HG03135 (cell line): ENCODE results near the gene DMRTC2.

ENCODE experiments used
- ATAC-seq: cut with Tn5 transposase; IDR thresholded peaks from one replicate; pipeline ENCODE4 v1.9.1; 2021; ENCODE audit warnings: mild to moderate bottlenecking, moderate library complexity; ENCODE audit not compliant: unreplicated experiment

The DMRTC2 gene

GRCh38 chr19:41887711-41888382, 43.0 kb downstream of the DMRTC2 start:
- no peak for ATAC-seq

- no peak for ATAC-seq
Measured at GRCh38 chr19:41888926-41889325, 44.1 kb downstream of the DMRTC2 start.

DNA sequence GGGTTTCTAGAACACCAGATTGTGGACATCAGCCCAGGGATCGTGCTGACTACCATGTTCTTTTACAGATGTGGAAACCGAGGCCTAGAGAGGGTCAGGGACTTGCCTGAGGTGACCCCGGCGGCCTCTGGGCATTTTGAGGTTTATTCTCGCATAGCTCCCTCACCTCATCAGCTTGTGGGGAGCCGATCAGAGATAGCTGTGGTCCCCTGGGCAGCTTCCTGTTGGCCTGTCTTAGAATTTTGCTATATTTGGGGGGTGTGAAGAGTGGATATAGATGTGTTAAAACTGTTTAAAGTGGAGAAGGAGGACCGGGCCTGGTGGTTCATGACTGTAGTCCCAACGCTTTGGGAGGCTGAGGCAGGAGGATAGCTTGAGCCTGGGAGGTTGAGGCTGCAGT, 45.1 kb downstream of the DMRTC2 start:
- no peak for ATAC-seq

DNA sequence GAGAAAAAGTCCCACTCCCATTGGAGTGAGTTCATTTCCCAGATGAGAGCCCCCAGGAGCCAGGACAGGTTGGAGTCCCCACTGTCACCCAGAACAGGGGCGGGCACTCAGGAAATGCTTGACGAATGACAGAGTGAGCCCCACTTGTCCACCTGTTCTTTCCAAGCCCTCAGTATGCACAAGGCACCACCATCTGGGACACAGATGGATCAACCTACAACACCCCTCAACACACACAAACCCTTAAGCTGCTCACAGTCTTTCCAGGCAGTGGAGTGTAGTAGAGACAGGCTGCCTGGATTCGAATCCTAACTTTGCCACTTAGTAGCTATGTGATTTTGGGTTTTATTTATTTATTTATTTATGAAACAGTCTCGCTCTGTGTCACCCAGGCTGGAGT, 46.1 kb downstream of the DMRTC2 start:
- ATAC-seq = no peak

GRCh38 chr19:41892173-41892902, 47.5 kb downstream of the DMRTC2 start:
- no peak for ATAC-seq

DNA sequence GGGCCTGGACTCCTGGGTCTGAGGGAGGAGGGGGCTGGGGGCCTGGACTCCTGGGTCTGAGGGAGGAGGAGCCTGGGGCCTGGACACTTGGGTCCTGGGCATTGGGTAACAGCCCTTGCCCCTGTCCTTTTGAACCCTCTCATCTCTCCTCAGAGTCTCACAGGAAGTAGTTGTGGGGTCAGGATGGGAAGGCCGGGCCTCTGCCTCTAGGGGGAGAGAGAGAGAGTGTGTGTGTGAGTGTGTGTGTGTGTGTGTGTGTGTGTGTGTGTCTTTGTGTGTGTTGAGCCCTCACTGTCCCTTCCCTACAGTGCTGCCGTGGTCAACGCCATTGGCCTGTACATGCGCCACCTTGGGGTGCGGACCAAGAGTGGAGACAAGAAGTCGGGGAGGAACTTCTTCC, 49.1 kb downstream of the DMRTC2 start:
- no peak for ATAC-seq

DNA sequence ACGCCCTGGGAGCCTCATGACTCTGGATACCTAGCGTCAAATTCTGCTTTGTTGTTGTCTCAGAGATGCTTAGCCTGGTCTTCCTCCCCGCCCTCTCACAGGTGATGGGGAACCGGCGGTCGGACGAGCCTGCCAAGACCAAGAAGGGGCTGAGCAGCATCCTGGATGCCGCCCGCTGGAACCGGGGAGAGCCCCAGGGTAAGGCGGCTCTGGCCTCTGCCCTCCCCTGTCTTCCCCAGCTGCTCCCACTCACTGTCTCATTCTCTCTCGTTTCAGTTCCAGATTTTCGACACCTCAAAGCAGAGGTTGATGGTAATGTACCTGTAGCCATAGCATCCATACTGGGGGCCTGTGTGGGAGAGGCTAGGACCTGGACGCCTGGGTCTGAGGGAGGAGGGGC, 49.5 kb downstream of the DMRTC2 start:
- ATAC-seq = no peak

DNA sequence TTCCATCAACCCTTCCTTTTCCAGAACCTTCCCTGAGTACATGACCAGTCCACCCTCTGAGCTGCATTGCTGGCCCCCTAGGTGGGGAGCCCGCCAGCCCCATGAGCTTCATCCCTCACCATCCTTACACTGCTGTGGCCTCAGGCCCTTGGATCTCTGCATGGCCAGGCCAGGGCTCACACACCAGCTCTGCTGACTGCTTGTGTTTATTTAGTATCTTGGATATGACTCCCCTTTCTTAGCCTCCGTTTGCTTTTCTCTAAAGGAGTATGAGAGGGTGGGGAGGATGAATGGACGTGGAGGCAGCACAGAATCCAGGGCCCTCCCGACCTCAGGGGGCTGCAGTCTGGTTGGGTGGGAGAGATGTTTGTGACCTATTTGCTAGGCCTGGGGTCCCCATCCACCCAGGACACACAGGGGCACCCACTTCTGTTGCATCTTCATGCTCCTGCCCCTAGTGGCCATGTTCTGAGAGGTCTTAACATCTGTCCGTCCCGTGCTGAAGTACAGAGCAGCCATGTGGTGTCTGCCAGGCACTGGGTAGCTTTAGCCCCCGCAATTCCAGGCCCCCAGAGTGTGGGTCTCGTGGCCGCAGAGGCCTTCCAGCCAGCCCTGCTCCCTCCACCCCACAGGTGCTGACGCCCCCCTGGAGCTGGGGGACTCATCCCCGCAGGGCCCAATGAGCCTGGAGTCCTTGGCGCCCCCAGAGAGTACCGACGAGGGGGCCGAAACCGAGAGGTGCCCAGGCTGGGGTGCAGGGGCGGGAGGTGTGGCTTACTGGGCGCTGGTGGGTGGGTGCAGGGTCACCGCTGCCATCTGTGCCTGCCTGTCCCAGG, 51.1 kb downstream of the DMRTC2 start:
- ATAC-seq = no peak

GRCh38 chr19:41896581-41896942, 51.7 kb downstream of the DMRTC2 start:
- ATAC-seq = no peak

DNA sequence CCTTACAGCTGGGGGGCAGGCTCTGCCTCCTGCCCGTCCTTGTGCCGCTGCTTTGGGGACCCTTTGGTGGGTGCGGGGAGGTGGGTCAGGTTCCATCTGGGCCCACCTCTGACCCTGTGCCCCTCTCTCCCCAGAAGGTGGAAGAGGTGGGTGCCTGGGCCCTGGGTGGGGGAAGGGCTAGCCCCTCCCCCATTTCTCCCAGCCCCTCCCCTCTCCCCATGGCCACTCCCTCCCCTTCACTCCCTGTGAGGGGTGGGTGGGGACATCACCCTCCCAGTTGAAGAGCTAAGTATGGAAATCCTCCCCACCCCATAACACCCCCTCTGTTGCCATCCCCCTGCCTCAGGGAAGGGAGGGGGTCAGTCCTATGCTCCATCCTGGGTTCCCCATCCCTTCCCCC, 52.3 kb downstream of the DMRTC2 start:
- ATAC-seq = no peak

DNA sequence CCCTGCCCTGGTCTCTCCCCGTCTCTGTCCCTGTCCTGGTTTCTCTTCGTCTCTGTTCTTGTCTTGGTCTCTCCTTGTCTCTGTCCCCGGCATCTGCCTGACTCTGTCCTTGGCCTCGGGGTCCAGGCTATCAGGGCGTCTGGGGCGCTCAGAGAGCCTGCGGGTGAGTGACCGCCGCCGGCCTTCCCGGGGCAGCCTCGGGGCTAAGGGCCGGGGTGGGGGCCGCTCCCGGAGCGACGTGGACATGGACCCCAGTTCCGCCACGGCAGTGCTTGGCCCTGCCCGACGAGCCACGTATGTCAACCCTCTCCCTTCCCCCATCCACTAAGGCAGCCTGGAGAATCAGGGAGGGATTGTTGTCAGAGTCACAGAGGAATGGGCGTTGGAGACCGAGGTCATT, 53.0 kb downstream of the DMRTC2 start:
- no peak for ATAC-seq

DNA sequence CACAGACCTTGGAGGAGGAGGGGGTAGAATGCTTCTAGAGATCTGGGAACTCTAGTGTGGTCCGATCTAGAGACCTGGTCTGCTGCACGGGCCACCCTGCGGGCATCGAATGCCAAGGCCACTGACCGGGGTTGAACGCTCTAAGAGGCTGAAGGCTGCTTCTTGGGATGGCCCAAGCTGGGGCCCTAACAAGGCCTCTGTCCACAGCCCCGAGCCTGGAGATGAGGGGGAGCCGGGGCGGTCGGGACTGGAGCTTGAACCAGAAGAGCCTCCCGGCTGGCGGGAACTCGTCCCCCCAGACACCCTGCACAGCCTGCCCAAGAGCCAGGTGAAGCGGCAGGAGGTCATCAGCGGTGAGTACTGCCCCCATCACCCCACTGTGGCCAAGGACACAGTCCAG, 53.4 kb downstream of the DMRTC2 start:
- no peak for ATAC-seq
